ENCODE results near the gene RPS26. TPM values are rescaled to one million over a fixed set of nuclear protein-coding genes. Genes with fewer than 3 reads are reported as not detected.
A peak's percentile ranks its signal among the peaks of the same experiment; 100 is the strongest.
"Not testable (repeated sequence)": the region's sequence is repeated elsewhere in the genome, so short reads cannot be mapped to it uniquely, and the experiment has no call there.

The RPS26 gene
- total and polyA plus RNA-seq, 8 donors: 37.9 to 778 (median 123) TPM

DNA sequence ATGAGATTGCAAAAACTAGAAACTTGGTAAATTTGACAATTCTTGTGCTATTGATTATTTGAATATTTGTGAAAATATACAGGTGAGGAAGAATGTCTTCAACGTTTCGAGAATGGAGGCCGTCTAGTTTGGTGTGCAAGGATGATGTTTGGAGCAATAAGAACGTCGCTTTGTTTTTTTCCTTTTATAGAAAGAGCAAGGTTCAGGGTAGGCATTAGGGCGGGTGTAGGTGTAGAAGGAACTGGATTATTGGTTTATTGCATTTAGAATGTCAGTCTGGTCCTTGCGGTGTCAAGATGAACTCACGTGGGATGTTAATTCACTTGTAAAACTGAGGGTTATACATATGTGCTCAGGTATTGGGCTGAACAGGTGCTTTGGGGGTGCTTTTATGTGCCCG lies 1.1 kb downstream of the RPS26 start:
- peak overlapping the region; percentile 75 to 86 for H3K4me3 ChIP-seq
- no peaks in the 10 kb centered on the region for H3K9me3 ChIP-seq
- H3K27me3 ChIP-seq: no peaks in the 10 kb centered on the region
- H3K4me1 ChIP-seq: peaks cover 13 to 31% of the 10 kb centered on the region in 2 donors
- ATAC-seq (no peak), DNase-seq (no peak)
- H3K36me3 ChIP-seq: peaks cover 0 to 32% of the 10 kb centered on the region in 2 donors
- TF ChIP-seq, protein P1, sequence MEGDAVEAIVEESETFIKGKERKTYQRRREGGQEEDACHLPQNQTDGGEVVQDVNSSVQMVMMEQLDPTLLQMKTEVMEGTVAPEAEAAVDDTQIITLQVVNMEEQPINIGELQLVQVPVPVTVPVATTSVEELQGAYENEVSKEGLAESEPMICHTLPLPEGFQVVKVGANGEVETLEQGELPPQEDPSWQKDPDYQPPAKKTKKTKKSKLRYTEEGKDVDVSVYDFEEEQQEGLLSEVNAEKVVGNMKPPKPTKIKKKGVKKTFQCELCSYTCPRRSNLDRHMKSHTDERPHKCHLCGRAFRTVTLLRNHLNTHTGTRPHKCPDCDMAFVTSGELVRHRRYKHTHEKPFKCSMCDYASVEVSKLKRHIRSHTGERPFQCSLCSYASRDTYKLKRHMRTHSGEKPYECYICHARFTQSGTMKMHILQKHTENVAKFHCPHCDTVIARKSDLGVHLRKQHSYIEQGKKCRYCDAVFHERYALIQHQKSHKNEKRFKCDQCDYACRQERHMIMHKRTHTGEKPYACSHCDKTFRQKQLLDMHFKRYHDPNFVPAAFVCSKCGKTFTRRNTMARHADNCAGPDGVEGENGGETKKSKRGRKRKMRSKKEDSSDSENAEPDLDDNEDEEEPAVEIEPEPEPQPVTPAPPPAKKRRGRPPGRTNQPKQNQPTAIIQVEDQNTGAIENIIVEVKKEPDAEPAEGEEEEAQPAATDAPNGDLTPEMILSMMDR (IDR thresholded peaks at IDR 0.05): no peak
- intact Hi-C loops (cut with DNase I): no loop called here
- H3K27ac ChIP-seq: peak overlapping the region in 1 of 2 donors; percentile 93

DNA sequence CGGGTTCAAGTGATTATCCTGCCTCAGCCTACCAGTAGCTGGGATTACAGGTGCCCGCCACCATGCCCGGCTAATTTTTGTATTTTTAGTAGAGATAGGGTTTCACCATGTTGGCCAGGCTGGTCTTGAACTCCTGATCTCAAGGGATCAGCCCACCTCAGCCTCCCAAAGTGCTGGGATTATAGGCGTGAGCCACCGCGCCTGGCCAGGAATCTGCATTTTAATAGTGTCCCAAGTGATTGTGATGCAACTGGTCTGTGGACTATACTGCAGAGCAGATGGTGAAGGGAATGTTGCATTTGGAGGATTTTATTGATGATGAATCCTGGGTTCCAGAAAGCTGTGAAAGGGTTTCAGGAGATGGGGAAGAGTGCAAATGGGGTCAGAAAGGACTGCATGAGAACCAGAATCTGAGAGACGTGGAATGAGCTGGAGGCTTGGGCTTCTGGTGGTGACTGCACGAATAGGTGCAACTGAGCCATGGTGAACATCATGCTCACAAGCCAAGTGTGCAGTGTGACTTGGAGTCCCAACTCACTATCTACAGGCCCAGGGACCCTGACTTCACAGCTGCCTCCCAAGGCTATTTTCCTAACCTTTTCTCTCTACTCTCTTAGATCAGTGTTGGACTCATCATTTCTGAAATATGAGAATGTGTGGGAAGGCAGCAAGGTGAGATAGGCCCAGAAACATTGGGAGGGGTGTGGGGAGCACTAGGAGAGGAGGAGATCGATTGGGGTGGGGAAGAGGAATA lies 4.5 kb downstream of the RPS26 start:
- DNase-seq (no peak), ATAC-seq (no peak)
- no peaks in the 10 kb centered on the region for H3K27me3 ChIP-seq
- H3K4me3 ChIP-seq: no peak overlapping the region
- H3K4me1 ChIP-seq: peaks cover 9 to 23% of the 10 kb centered on the region in 2 donors
- no peak overlapping the region for H3K27ac ChIP-seq
- intact Hi-C loops (cut with DNase I): no loop called here
- peaks cover 0 to 32% of the 10 kb centered on the region in 2 donors for H3K36me3 ChIP-seq
- no peaks in the 10 kb centered on the region for H3K9me3 ChIP-seq
- TF ChIP-seq, protein P1 (IDR thresholded peaks at IDR 0.05): no peak

DNA sequence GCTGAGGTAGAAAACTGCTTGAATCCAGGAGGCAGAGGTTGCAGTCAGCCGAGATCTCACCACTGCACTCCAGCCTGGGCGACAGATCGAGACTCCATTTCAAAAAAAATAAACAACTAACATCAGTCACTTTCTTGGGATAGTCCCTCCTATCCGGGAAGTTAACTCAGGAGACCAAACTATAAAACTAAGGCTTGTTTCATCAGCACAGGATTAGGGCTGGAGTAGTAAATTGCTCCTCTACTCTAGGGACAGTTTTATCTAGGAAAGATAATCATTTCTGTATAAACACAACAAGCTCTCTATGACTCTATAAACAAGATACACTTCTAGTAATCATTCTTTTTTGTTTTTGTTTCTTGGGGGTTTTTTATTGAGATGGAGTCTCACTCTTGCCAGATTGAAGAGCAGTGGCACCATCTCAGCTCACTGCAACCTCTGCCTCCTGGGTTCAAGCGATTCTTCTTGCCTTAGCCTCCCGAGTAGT lies 11.7 kb downstream of the RPS26 start:
- no peaks in the 10 kb centered on the region for H3K4me1 ChIP-seq
- H3K4me3 ChIP-seq: no peak overlapping the region
- no peak for ATAC-seq
- H3K36me3 ChIP-seq: no peaks in the 10 kb centered on the region
- intact Hi-C loops (cut with DNase I): no loop called here
- TF ChIP-seq, protein P1 (IDR thresholded peaks at IDR 0.05): no peak
- H3K9me3 ChIP-seq: no peaks in the 10 kb centered on the region
- no peak overlapping the region for H3K27ac ChIP-seq
- no peak for DNase-seq
- no peaks in the 10 kb centered on the region for H3K27me3 ChIP-seq

DNA sequence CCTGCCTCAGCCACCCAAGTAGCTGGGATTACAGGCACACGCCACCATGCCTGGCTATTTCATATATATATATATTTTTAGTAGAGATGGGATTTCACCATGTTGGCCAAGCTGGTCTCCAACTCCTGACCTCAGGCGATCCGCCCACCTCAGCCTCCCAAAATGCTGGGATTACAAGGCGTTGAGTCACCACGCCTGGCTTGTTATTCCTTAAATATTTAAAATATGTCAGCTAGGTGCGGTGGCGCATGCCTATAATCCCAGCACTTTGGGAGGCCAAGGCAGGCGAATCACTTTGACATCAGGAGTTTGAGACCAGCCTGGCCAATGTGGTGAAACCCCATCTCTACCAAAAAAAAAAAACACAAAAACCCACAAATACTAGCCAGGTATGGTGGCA lies 18.2 kb downstream of the RPS26 start:
- DNase-seq; H3K27me3 ChIP-seq; H3K9me3 ChIP-seq; intact Hi-C loops (cut with DNase I); H3K27ac ChIP-seq; H3K4me3 ChIP-seq; ATAC-seq; H3K36me3 ChIP-seq; H3K4me1 ChIP-seq: not testable (repeated sequence)

DNA sequence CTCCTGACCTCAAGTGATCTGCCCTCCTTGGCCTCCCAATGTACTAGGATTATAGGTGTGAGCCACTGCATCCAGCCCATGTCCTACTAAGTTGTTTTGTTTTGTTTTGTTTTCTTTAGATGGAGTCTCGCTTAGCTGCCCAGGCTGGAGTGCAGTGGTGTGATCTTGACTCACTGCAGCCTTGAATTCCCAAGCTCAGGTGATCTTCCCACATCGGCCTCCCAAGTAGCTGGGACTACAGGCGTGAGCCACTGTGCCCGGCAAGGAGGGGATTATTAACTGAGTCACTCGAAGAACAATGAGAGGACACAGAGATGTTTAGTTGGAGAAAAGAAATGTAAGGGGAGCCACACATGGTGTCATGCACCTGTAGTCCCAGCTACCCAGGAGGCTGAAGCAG lies 20.3 kb downstream of the RPS26 start:
- Histone ChIP-seq H3K27me3 (no peaks in the 10 kb centered on the region), H3K4me1 (no peaks in the 10 kb centered on the region), H3K36me3 (no peaks in the 10 kb centered on the region), H3K27ac (no peak overlapping the region), H3K9me3 (no peaks in the 10 kb centered on the region), H3K4me3 (no peak overlapping the region)
- intact Hi-C loops (cut with DNase I): no loop called here
- ATAC-seq (no peak), DNase-seq (no peak)
- TF ChIP-seq, protein P1 (IDR thresholded peaks at IDR 0.05): no peak

All from left lung (tissue), 10 donors.